GM18951 (cell line): Measurements from ENCODE around the gene PEPD.

Experiments
- POLR2A ChIP-seq: IDR thresholded peaks from 4 replicates; pipeline ENCODE4 v1.6.1; 2011; ENCODE audit warnings: mild to moderate bottlenecking; ENCODE audit not compliant: insufficient read length, insufficient read depth; ENCODE audit errors: extremely low read depth
- in situ Hi-C: fragments of 300-500 bp; cut with MboI; formaldehyde crosslinking; loops from one replicate; pipeline ENCODE4 v1.12.0; 2022; ENCODE audit warnings: low sequenced_read_pairs, mixed read lengths, inconsistent platforms; ENCODE audit not compliant: unreplicated experiment

The PEPD gene

GRCh38 chr19:33405553-33406461 is 115.8 kb downstream of the PEPD start:
- in situ Hi-C loops: loop anchor here (10.0 kb wide), 1 partner anchor 171 kb away; no protein-coding TSS in a partner anchor
- no peak for TF ChIP-seq POLR2A

- in situ Hi-C loops: loop anchor here (10.0 kb wide), 1 partner anchor 170 kb away; no protein-coding TSS in a partner anchor
- TF ChIP-seq POLR2A: no peak
Measured at GRCh38 chr19:33405254-33405552, 116.4 kb downstream of the PEPD start.

GRCh38 chr19:33404506-33405253 is 116.9 kb downstream of the PEPD start:
- no peak for TF ChIP-seq POLR2A
- in situ Hi-C loops: loop anchor here (10.0 kb wide), 1 partner anchor 170 kb away; no protein-coding TSS in a partner anchor

- no peak for TF ChIP-seq POLR2A
- in situ Hi-C loops: loop anchor here (10.0 kb wide), 1 partner anchor 169 kb away; no protein-coding TSS in a partner anchor
Measured at GRCh38 chr19:33403973-33404304, 117.7 kb downstream of the PEPD start.

- TF ChIP-seq POLR2A: no peak
- in situ Hi-C loops: loop anchor here (10.0 kb wide), 1 partner anchor 169 kb away; no protein-coding TSS in a partner anchor
Measured at GRCh38 chr19:33403221-33403972, 118.2 kb downstream of the PEPD start.

GRCh38 chr19:33402421-33403220 is 119.0 kb downstream of the PEPD start:
- in situ Hi-C loops: loop anchor here (10.0 kb wide), 1 partner anchor 168 kb away; no protein-coding TSS in a partner anchor
- TF ChIP-seq POLR2A: no peak

- in situ Hi-C loops: loop anchor here (10.0 kb wide), 1 partner anchor 167 kb away; no protein-coding TSS in a partner anchor
Measured at GRCh38 chr19:33401683-33402420, 119.7 kb downstream of the PEPD start.

GRCh38 chr19:33400856-33401682 is 120.5 kb downstream of the PEPD start:
- TF ChIP-seq POLR2A: no peak
- in situ Hi-C loops: loop anchor here (10.0 kb wide), 1 partner anchor 166 kb away; no protein-coding TSS in a partner anchor

More at GRCh38 chr19:33401683-33402420, 119.7 kb downstream of the PEPD start:
- no peak for TF ChIP-seq POLR2A

- no peak for TF ChIP-seq POLR2A
- in situ Hi-C loops: loop anchor here (10.0 kb wide), 1 partner anchor 165 kb away; no protein-coding TSS in a partner anchor
Measured at GRCh38 chr19:33399745-33400681, 121.6 kb downstream of the PEPD start.
